ENCODE data around the gene UST.
A peak's percentile ranks its signal among the peaks of the same experiment; 100 is the strongest.
"Not testable (repeated sequence)": the region's sequence is repeated elsewhere in the genome, so short reads cannot be mapped to it uniquely, and the experiment has no call there.

UST gene

GRCh38 chr6:148750838-148751792, 4.3 kb downstream of the UST start:
- peaks cover 2 to 3% of the 10 kb centered on the region in 2 donors for H3K4me1 ChIP-seq (ENCODE audit: control insufficient read depth in 2 of 2, insufficient read depth in 2 of 2, low read length in 2 of 2)
- no peak overlapping the region for H3K27ac ChIP-seq (ENCODE audit: low read depth in 2 of 2, low read length in 2 of 2)
- H3K9ac ChIP-seq (ENCODE audit: low read depth in 1 of 2, low read length in 2 of 2) = no peak overlapping the region
- no peak overlapping the region for H3K4me3 ChIP-seq (ENCODE audit: low read length in 2 of 2)
- no peaks in the 10 kb centered on the region for H3K36me3 ChIP-seq (ENCODE audit: control insufficient read depth in 2 of 2, insufficient read depth in 2 of 2, low read length in 2 of 2)
- H3K27me3 ChIP-seq (ENCODE audit: control insufficient read depth in 2 of 2, insufficient read depth in 2 of 2, low read length in 2 of 2) = peaks cover 11 to 19% of the 10 kb centered on the region in 2 donors
- H3K9me3 ChIP-seq (ENCODE audit: control insufficient read depth in 2 of 2, low read length in 2 of 2) = no peaks in the 10 kb centered on the region

GRCh38 chr6:148751793-148752170, 5.0 kb downstream of the UST start:
- H3K4me3 ChIP-seq (ENCODE audit: low read length in 2 of 2) = no peak overlapping the region
- no peaks in the 10 kb centered on the region for H3K36me3 ChIP-seq (ENCODE audit: control insufficient read depth in 2 of 2, insufficient read depth in 2 of 2, low read length in 2 of 2)
- no peak overlapping the region for H3K9ac ChIP-seq (ENCODE audit: low read depth in 1 of 2, low read length in 2 of 2)
- no peaks in the 10 kb centered on the region for H3K9me3 ChIP-seq (ENCODE audit: control insufficient read depth in 2 of 2, low read length in 2 of 2)
- H3K27ac ChIP-seq (ENCODE audit: low read depth in 2 of 2, low read length in 2 of 2) = no peak overlapping the region
- H3K27me3 ChIP-seq (ENCODE audit: control insufficient read depth in 2 of 2, insufficient read depth in 2 of 2, low read length in 2 of 2) = peaks cover 8 to 16% of the 10 kb centered on the region in 2 donors
- H3K4me1 ChIP-seq (ENCODE audit: control insufficient read depth in 2 of 2, insufficient read depth in 2 of 2, low read length in 2 of 2) = peaks cover 0 to 3% of the 10 kb centered on the region in 2 donors

- H3K36me3 ChIP-seq (ENCODE audit: control insufficient read depth in 2 of 2, insufficient read depth in 2 of 2, low read length in 2 of 2); H3K27me3 ChIP-seq (ENCODE audit: control insufficient read depth in 2 of 2, insufficient read depth in 2 of 2, low read length in 2 of 2); H3K27ac ChIP-seq (ENCODE audit: low read depth in 2 of 2, low read length in 2 of 2); H3K9ac ChIP-seq (ENCODE audit: low read depth in 1 of 2, low read length in 2 of 2); H3K4me1 ChIP-seq (ENCODE audit: control insufficient read depth in 2 of 2, insufficient read depth in 2 of 2, low read length in 2 of 2); H3K9me3 ChIP-seq (ENCODE audit: control insufficient read depth in 2 of 2, low read length in 2 of 2); H3K4me3 ChIP-seq (ENCODE audit: low read length in 2 of 2): not testable (repeated sequence)
Measured at GRCh38 chr6:148755379-148755778, 8.5 kb downstream of the UST start.

- no peak overlapping the region for H3K9ac ChIP-seq (ENCODE audit: low read depth in 1 of 2, low read length in 2 of 2)
- H3K4me3 ChIP-seq (ENCODE audit: low read length in 2 of 2) = no peak overlapping the region
- H3K9me3 ChIP-seq (ENCODE audit: control insufficient read depth in 2 of 2, low read length in 2 of 2) = no peaks in the 10 kb centered on the region
- no peaks in the 10 kb centered on the region for H3K27me3 ChIP-seq (ENCODE audit: control insufficient read depth in 2 of 2, insufficient read depth in 2 of 2, low read length in 2 of 2)
- no peak overlapping the region for H3K27ac ChIP-seq (ENCODE audit: low read depth in 2 of 2, low read length in 2 of 2)
- peaks cover 9 to 11% of the 10 kb centered on the region in 2 donors for H3K4me1 ChIP-seq (ENCODE audit: control insufficient read depth in 2 of 2, insufficient read depth in 2 of 2, low read length in 2 of 2)
- no peaks in the 10 kb centered on the region for H3K36me3 ChIP-seq (ENCODE audit: control insufficient read depth in 2 of 2, insufficient read depth in 2 of 2, low read length in 2 of 2)
Measured at GRCh38 chr6:148757944-148758480, 11.2 kb downstream of the UST start.

- no peaks in the 10 kb centered on the region for H3K9me3 ChIP-seq (ENCODE audit: control insufficient read depth in 2 of 2, low read length in 2 of 2)
- no peak overlapping the region for H3K9ac ChIP-seq (ENCODE audit: low read depth in 1 of 2, low read length in 2 of 2)
- no peak overlapping the region for H3K4me3 ChIP-seq (ENCODE audit: low read length in 2 of 2)
- peak overlapping the region in 1 of 2 donors; percentile 51 for H3K27ac ChIP-seq (ENCODE audit: low read depth in 2 of 2, low read length in 2 of 2)
- no peaks in the 10 kb centered on the region for H3K36me3 ChIP-seq (ENCODE audit: control insufficient read depth in 2 of 2, insufficient read depth in 2 of 2, low read length in 2 of 2)
- H3K4me1 ChIP-seq (ENCODE audit: control insufficient read depth in 2 of 2, insufficient read depth in 2 of 2, low read length in 2 of 2) = peaks cover 9 to 11% of the 10 kb centered on the region in 2 donors
- H3K27me3 ChIP-seq (ENCODE audit: control insufficient read depth in 2 of 2, insufficient read depth in 2 of 2, low read length in 2 of 2) = no peaks in the 10 kb centered on the region
Measured at GRCh38 chr6:148758492-148758891, 11.7 kb downstream of the UST start.

- Histone ChIP-seq H3K4me3 (ENCODE audit: low read length in 2 of 2) (peak overlapping the region in 1 of 2 donors; percentile 55), H3K27ac (ENCODE audit: low read depth in 2 of 2, low read length in 2 of 2) (peak overlapping the region; percentile 22 to 35), H3K27me3 (ENCODE audit: control insufficient read depth in 2 of 2, insufficient read depth in 2 of 2, low read length in 2 of 2) (no peaks in the 10 kb centered on the region), H3K9me3 (ENCODE audit: control insufficient read depth in 2 of 2, low read length in 2 of 2) (no peaks in the 10 kb centered on the region), H3K9ac (ENCODE audit: low read depth in 1 of 2, low read length in 2 of 2) (no peak overlapping the region), H3K4me1 (ENCODE audit: control insufficient read depth in 2 of 2, insufficient read depth in 2 of 2, low read length in 2 of 2) (peaks cover 9 to 11% of the 10 kb centered on the region in 2 donors), H3K36me3 (ENCODE audit: control insufficient read depth in 2 of 2, insufficient read depth in 2 of 2, low read length in 2 of 2) (no peaks in the 10 kb centered on the region)
Measured at GRCh38 chr6:148760258-148760534, 13.4 kb downstream of the UST start.

GRCh38 chr6:148760568-148761526, 14.0 kb downstream of the UST start:
- H3K36me3 ChIP-seq (ENCODE audit: control insufficient read depth in 2 of 2, insufficient read depth in 2 of 2, low read length in 2 of 2) = no peaks in the 10 kb centered on the region
- H3K9ac ChIP-seq (ENCODE audit: low read depth in 1 of 2, low read length in 2 of 2) = peak overlapping the region in 1 of 2 donors; percentile 43
- H3K4me3 ChIP-seq (ENCODE audit: low read length in 2 of 2) = peak overlapping the region; percentile 35 to 55
- no peaks in the 10 kb centered on the region for H3K9me3 ChIP-seq (ENCODE audit: control insufficient read depth in 2 of 2, low read length in 2 of 2)
- peak overlapping the region; percentile 57 to 70 for H3K27ac ChIP-seq (ENCODE audit: low read depth in 2 of 2, low read length in 2 of 2)
- H3K27me3 ChIP-seq (ENCODE audit: control insufficient read depth in 2 of 2, insufficient read depth in 2 of 2, low read length in 2 of 2) = no peaks in the 10 kb centered on the region
- H3K4me1 ChIP-seq (ENCODE audit: control insufficient read depth in 2 of 2, insufficient read depth in 2 of 2, low read length in 2 of 2) = peaks cover 9 to 11% of the 10 kb centered on the region in 2 donors

- Histone ChIP-seq H3K27ac (ENCODE audit: low read depth in 2 of 2, low read length in 2 of 2) (peak overlapping the region; percentile 2 to 57), H3K9ac (ENCODE audit: low read depth in 1 of 2, low read length in 2 of 2) (no peak overlapping the region), H3K4me3 (ENCODE audit: low read length in 2 of 2) (peak overlapping the region in 1 of 2 donors; percentile 55), H3K36me3 (ENCODE audit: control insufficient read depth in 2 of 2, insufficient read depth in 2 of 2, low read length in 2 of 2) (no peaks in the 10 kb centered on the region), H3K27me3 (ENCODE audit: control insufficient read depth in 2 of 2, insufficient read depth in 2 of 2, low read length in 2 of 2) (no peaks in the 10 kb centered on the region), H3K9me3 (ENCODE audit: control insufficient read depth in 2 of 2, low read length in 2 of 2) (no peaks in the 10 kb centered on the region), H3K4me1 (ENCODE audit: control insufficient read depth in 2 of 2, insufficient read depth in 2 of 2, low read length in 2 of 2) (peaks cover 9 to 11% of the 10 kb centered on the region in 2 donors)
Measured at GRCh38 chr6:148761527-148762011, 14.7 kb downstream of the UST start.

GRCh38 chr6:148762231-148762630, 15.4 kb downstream of the UST start:
- Histone ChIP-seq H3K4me3 (ENCODE audit: low read length in 2 of 2) (no peak overlapping the region), H3K27ac (ENCODE audit: low read depth in 2 of 2, low read length in 2 of 2) (no peak overlapping the region), H3K36me3 (ENCODE audit: control insufficient read depth in 2 of 2, insufficient read depth in 2 of 2, low read length in 2 of 2) (no peaks in the 10 kb centered on the region)

More at GRCh38 chr6:148762231-148762630, 15.4 kb downstream of the UST start:
- no peaks in the 10 kb centered on the region for H3K27me3 ChIP-seq (ENCODE audit: control insufficient read depth in 2 of 2, insufficient read depth in 2 of 2, low read length in 2 of 2)
- peaks cover 9 to 11% of the 10 kb centered on the region in 2 donors for H3K4me1 ChIP-seq (ENCODE audit: control insufficient read depth in 2 of 2, insufficient read depth in 2 of 2, low read length in 2 of 2)
- no peaks in the 10 kb centered on the region for H3K9me3 ChIP-seq (ENCODE audit: control insufficient read depth in 2 of 2, low read length in 2 of 2)
- no peak overlapping the region for H3K9ac ChIP-seq (ENCODE audit: low read depth in 1 of 2, low read length in 2 of 2)

All from mucosa of rectum (tissue), 2 donors.